ENCODE measurements around the gene POR. TPM values are rescaled to one million over a fixed set of nuclear protein-coding genes. Genes with fewer than 3 reads are reported as not detected.
"Not testable (repeated sequence)": the region's sequence is repeated elsewhere in the genome, so short reads cannot be mapped to it uniquely, and the experiment has no call there.

The POR gene
- total and polyA plus RNA-seq, 2 experiments from 2014 or later = 106 to 220 TPM

DNA sequence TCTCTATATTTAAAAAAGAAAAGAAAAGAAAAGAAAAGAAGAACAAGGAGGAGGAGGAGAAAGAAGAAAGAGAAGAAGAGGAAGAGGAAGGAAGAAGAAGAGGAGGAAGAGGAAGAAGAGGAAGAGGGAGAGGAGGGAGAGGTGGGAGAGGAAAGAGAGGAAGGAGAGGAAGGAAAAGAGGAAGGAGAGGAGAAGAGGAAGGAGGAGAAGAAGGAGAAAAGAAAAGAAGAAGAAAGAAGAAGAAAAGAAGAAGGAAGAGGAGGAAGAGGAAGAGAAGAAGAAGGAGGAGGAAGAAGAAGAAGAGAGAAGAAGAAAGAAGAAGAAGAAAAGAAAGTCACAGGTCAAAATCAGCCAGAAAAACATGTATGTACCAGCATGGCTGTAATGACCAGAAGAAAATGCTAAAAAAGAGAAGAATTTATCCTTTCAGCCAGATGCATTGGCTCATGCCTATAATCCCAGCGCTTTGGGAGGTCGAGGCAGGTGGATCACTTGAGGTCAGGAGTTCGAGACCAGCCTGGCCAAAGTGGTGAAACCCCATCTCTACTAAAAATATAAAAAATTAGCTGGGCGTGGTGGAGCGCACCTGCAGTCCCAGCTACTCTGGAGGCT is 5.3 kb upstream of the POR start:
- peaks cover 11% of the 10 kb centered on the region for H3K4me1 ChIP-seq (ENCODE audit: insufficient read depth)
- H3K4me2 ChIP-seq = no peak overlapping the region
- H2AFZ ChIP-seq = no peak overlapping the region
- peaks cover 3% of the 10 kb centered on the region for H3K79me2 ChIP-seq
- H3K9me2 ChIP-seq (replicated peaks; ENCODE audit: insufficient read depth) = no peaks in the 10 kb centered on the region
- H3K9me3 ChIP-seq (ENCODE audit: low read depth) = no peaks in the 10 kb centered on the region
- no peak overlapping the region for H3K4me3 ChIP-seq
- no peak overlapping the region for H3K27ac ChIP-seq
- WGBS (ENCODE audit: low lambda C conversion rate, missing lambda C conversion rate) = 91% methylated on average over 5 of the region's 5 CpGs
- no peaks in the 10 kb centered on the region for H4K20me1 ChIP-seq (ENCODE audit: insufficient read depth, poor library complexity, severe bottlenecking)
- TF ChIP-seq EZH2 (IDR thresholded peaks at IDR 0.05; ENCODE audit: borderline replicate concordance) (no peak), EZH2phosphoT487 (IDR thresholded peaks at IDR 0.05; ENCODE audit: low read depth, severe bottlenecking, unreplicated experiment) (no peak)
- TF ChIP-seq, protein P1, sequence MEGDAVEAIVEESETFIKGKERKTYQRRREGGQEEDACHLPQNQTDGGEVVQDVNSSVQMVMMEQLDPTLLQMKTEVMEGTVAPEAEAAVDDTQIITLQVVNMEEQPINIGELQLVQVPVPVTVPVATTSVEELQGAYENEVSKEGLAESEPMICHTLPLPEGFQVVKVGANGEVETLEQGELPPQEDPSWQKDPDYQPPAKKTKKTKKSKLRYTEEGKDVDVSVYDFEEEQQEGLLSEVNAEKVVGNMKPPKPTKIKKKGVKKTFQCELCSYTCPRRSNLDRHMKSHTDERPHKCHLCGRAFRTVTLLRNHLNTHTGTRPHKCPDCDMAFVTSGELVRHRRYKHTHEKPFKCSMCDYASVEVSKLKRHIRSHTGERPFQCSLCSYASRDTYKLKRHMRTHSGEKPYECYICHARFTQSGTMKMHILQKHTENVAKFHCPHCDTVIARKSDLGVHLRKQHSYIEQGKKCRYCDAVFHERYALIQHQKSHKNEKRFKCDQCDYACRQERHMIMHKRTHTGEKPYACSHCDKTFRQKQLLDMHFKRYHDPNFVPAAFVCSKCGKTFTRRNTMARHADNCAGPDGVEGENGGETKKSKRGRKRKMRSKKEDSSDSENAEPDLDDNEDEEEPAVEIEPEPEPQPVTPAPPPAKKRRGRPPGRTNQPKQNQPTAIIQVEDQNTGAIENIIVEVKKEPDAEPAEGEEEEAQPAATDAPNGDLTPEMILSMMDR (IDR thresholded peaks at IDR 0.05; ENCODE audit: poor library complexity) = no peak
- no peak for DNase-seq (ENCODE audit: low spot score)
- no peaks in the 10 kb centered on the region for H3K27me3 ChIP-seq
- H3K36me3 ChIP-seq (replicated peaks; ENCODE audit: insufficient read depth, low read depth) = no peaks in the 10 kb centered on the region

DNA sequence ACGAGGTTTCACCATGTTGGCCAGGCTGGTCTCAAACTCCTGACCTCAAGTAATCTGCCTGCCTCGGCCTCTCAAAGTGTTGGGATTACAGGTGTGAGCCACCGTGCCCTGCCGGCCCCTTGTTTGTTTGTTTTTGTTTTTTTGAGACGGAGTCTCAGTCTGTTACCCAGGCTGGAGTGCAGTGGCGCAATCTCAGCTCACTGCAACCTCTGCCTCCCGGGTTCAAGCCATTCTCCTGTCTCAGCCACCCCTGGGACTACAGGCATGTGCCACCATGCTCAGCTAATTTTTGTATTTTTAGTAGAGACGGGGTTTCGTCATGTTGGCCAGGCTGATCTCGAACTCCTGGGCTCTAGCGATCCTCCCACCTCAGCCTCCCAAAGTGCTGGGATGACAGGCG is 3.8 kb upstream of the POR start:
- not testable (repeated sequence) for H3K36me3 ChIP-seq (replicated peaks; ENCODE audit: insufficient read depth, low read depth); H3K4me1 ChIP-seq (ENCODE audit: insufficient read depth); H3K9me3 ChIP-seq (ENCODE audit: low read depth); H2AFZ ChIP-seq; H3K27ac ChIP-seq; H3K4me2 ChIP-seq; H3K27me3 ChIP-seq; H3K9me2 ChIP-seq (replicated peaks; ENCODE audit: insufficient read depth); DNase-seq (ENCODE audit: low spot score); H3K4me3 ChIP-seq; H4K20me1 ChIP-seq (ENCODE audit: insufficient read depth, poor library complexity, severe bottlenecking)
- H3K79me2 ChIP-seq = peaks cover 14% of the 10 kb centered on the region
- WGBS (ENCODE audit: low lambda C conversion rate, missing lambda C conversion rate) = 81% methylated on average over 12 of the region's 12 CpGs

DNA sequence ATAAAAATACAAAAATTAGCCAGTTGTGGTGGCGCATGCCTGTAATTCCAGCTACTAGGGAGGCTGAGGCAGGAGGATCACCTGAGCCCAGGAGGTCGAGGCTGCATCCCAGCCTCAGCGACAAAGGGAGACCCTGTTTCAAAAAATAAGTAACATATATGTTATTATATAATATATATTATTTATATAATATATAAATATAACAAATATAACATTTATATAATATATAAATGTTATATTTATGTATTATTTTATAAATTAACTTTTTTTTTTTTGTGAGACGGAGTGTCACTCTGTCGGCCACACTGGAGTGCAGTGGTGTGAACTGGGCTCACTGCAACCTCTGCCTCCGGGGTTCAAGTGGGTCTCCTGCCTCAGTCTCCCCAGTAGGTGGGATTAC is 1.5 kb upstream of the POR start:
- H3K9me3 ChIP-seq (ENCODE audit: low read depth) = no peaks in the 10 kb centered on the region
- H3K4me2 ChIP-seq = no peak overlapping the region
- H3K27ac ChIP-seq = no peak overlapping the region
- no peaks in the 10 kb centered on the region for H3K27me3 ChIP-seq
- H3K4me1 ChIP-seq (ENCODE audit: insufficient read depth) = peaks cover 10% of the 10 kb centered on the region
- H3K79me2 ChIP-seq = peaks cover 36% of the 10 kb centered on the region
- H4K20me1 ChIP-seq (ENCODE audit: insufficient read depth, poor library complexity, severe bottlenecking) = peaks cover 3% of the 10 kb centered on the region
- H3K9me2 ChIP-seq (replicated peaks; ENCODE audit: insufficient read depth) = no peaks in the 10 kb centered on the region
- no peak overlapping the region for H2AFZ ChIP-seq
- WGBS (ENCODE audit: low lambda C conversion rate, missing lambda C conversion rate) = over 99% methylated on average over 6 of the region's 6 CpGs
- no peak for DNase-seq (ENCODE audit: low spot score)
- no peaks in the 10 kb centered on the region for H3K36me3 ChIP-seq (replicated peaks; ENCODE audit: insufficient read depth, low read depth)
- no peak overlapping the region for H3K4me3 ChIP-seq
- no peak for TF ChIP-seq EZH2 (IDR thresholded peaks at IDR 0.05; ENCODE audit: borderline replicate concordance)
- no peak for TF ChIP-seq EZH2phosphoT487 (IDR thresholded peaks at IDR 0.05; ENCODE audit: low read depth, severe bottlenecking, unreplicated experiment)
- TF ChIP-seq, protein P1 (IDR thresholded peaks at IDR 0.05; ENCODE audit: poor library complexity) = no peak

DNA sequence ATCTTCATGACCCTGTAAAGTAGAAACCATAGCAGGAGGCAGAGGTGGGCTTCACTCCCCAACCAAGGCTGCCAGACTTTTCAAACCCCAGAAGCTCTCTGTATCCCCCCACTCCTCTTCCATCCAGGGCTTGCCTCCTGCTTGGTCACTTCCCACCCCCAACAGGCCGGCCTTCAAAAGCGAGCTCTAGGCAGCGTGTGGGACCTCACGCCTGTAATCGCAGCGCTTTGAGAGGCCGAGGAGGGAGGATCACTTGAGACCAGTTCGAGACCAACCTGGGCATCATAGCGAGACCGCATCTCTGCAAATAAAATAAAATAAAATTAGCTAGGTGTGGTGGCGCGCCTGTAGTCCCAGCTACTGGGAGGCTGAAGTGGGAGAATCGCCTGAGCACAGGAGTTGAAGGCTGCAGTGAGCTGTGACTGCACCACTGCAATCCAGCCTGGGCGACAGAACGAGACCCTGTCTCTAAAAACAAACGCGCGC is 743 bp upstream of the POR start:
- no peak for TF ChIP-seq EZH2 (IDR thresholded peaks at IDR 0.05; ENCODE audit: borderline replicate concordance)
- TF ChIP-seq, protein P1 (IDR thresholded peaks at IDR 0.05; ENCODE audit: poor library complexity) = no peak
- TF ChIP-seq EZH2phosphoT487 (IDR thresholded peaks at IDR 0.05; ENCODE audit: low read depth, severe bottlenecking, unreplicated experiment) = no peak
- H4K20me1 ChIP-seq (ENCODE audit: insufficient read depth, poor library complexity, severe bottlenecking) = peaks cover 3% of the 10 kb centered on the region
- H3K79me2 ChIP-seq = peaks cover 44% of the 10 kb centered on the region
- peaks cover 10% of the 10 kb centered on the region for H3K4me1 ChIP-seq (ENCODE audit: insufficient read depth)
- H3K27ac ChIP-seq = peak overlapping the region; percentile 95
- no peaks in the 10 kb centered on the region for H3K9me2 ChIP-seq (replicated peaks; ENCODE audit: insufficient read depth)
- peak overlapping the region; percentile 88 for H3K4me3 ChIP-seq
- no peaks in the 10 kb centered on the region for H3K27me3 ChIP-seq
- DNase-seq (ENCODE audit: low spot score) = no peak
- no peaks in the 10 kb centered on the region for H3K9me3 ChIP-seq (ENCODE audit: low read depth)
- peak overlapping the region; percentile 90 for H3K4me2 ChIP-seq
- peak overlapping the region; percentile 96 for H2AFZ ChIP-seq
- H3K36me3 ChIP-seq (replicated peaks; ENCODE audit: insufficient read depth, low read depth) = no peaks in the 10 kb centered on the region
- WGBS (ENCODE audit: low lambda C conversion rate, missing lambda C conversion rate) = 48% methylated on average over 18 of the region's 18 CpGs
